CD4-positive, alpha-beta T cell treated with Interleukin-10 for 1 hour (primary cell): Measurements from ENCODE around the gene LTBP4.

Experiments used
- DNase-seq: peaks from one replicate; pipeline ENCODE4 v3.0.0-alpha.2; 2020

LTBP4 gene

GRCh38 chr19:40668991-40669614 lies 67.9 kb downstream of the LTBP4 start:
- no peak for DNase-seq

GRCh38 chr19:40671404-40671803 lies 70.2 kb downstream of the LTBP4 start:
- DNase-seq = no peak

DNA sequence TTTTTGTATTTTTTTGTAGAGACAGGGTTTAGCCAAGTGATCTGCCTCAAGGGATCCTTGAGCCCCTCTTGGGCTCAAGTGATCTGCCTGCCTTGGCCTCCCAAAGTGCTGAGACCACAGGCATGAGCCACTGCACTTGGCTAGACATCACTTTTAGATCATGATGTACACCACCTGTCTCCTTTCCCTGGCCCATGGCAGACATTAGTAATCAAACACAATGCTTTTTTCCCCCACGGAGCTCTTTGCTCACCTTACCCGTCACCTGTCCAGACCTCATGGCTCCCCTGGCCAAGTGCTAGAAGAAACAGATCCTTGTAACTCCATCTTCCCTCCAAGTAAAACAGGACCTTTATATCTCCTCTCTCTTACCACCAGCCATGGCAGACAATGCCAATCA lies 70.9 kb downstream of the LTBP4 start:
- no peak for DNase-seq

DNA sequence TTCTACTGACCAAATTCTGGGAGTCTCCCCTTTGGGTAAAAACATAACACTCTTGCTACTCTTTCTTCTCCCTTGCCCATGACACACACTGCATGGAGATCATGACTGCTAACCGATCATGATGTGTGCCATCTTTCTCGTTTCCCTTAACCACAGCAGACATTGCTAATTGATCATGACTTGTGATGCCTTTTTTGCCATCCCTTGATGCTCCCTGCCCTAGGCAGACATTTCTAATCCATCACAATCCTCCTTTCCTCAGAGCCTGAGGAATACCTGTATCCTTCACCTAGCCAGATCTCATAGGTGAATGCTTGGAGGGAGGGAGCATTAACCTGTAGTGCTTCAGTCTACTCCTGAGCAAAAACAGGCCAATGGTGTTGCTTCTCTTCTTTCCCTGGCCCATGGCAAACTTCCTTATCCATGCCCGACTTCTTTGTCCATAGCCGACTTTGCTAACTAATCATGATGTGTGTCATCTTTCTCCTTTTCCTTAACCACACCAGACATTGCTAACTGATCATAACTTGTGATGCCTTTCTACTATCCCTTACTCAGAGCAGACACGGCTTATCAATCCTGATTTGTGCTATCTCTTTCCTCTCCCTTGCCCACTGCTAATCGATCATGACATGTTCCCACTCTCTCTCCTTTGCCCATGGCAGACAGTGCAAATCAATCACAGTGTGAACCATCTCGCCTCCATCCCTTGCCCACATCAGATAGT lies 71.6 kb downstream of the LTBP4 start:
- DNase-seq = no peak

- peak; percentile 36 for DNase-seq
Observed at GRCh38 chr19:40673397-40673796, 72.2 kb downstream of the LTBP4 start.

GRCh38 chr19:40674291-40674690 lies 73.1 kb downstream of the LTBP4 start:
- DNase-seq = no peak

DNA sequence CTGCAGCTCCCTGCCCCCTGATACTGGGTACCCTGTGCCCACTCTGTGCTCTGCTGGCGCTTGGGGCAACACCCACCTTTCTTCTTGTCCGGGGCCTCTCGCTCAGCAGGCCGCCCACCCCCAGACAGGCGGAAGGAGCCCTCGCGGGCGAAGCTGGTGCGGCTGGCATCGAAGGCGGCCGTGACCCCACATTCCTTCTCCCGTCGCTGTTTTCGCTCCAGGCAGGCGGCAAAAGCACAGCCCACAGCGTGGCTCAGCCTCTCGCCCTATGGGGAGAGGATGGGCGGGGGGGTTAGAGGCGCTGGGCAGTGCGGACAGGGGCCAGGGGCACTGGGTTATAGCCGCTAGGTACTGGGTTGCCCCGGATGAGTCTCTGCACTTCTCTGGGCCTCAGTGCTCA lies 76.0 kb downstream of the LTBP4 start:
- DNase-seq = no peak
